SK-N-SH treated with all-trans-retinoic acid at 6 μM for 48 hours (cell line): ENCODE data around the gene UPK3A.

Source experiments
- ARNTL ChIP-seq: fragments of 450-650 bp; formaldehyde crosslinking; IDR thresholded peaks from 2 replicates; pipeline ENCODE4 v1.5.0; 2020; ENCODE audit warnings: low read depth, mild to moderate bottlenecking, moderate library complexity, borderline replicate concordance
- CREB5 ChIP-seq: fragments of 250-450 bp; sonication (Bioruptor Pico); IDR thresholded peaks from 2 replicates; pipeline ENCODE4 v1.5.1; 2020; ENCODE audit warnings: low read depth, mild to moderate bottlenecking, moderate library complexity
- ESRRG ChIP-seq: fragments of 250-450 bp; sonication (Bioruptor Pico); IDR thresholded peaks from 2 replicates; pipeline ENCODE4 v1.6.1; 2021; ENCODE audit warnings: mild to moderate bottlenecking
- SNAI2 ChIP-seq: fragments of 250-450 bp; sonication (Bioruptor Pico); IDR thresholded peaks from 2 replicates; pipeline ENCODE4 v1.5.0; 2020; ENCODE audit warnings: mild to moderate bottlenecking, moderate library complexity
- ZFP3 ChIP-seq: fragments of 250-450 bp; sonication (Bioruptor Pico); IDR thresholded peaks from 2 replicates; pipeline ENCODE4 v1.5.0; 2020; ENCODE audit warnings: mild to moderate bottlenecking, moderate library complexity
- ZFP30 ChIP-seq: fragments of 450-650 bp; formaldehyde crosslinking; IDR thresholded peaks from 2 replicates; pipeline ENCODE4 v1.5.0; 2022; ENCODE audit warnings: mild to moderate bottlenecking, moderate library complexity
- TF ChIP-seq, protein P1 (sequence below): fragments of 250-450 bp; sonication (Bioruptor Pico); IDR thresholded peaks from 2 replicates; pipeline ENCODE4 v1.8.0; 2020; ENCODE audit warnings: mild to moderate bottlenecking, moderate library complexity, borderline replicate concordance
- TF ChIP-seq, protein P2 (sequence below): fragments of 250-450 bp; sonication (Bioruptor Pico); IDR thresholded peaks from 2 replicates; pipeline ENCODE4 v1.5.1; 2021; ENCODE audit warnings: mild to moderate bottlenecking, moderate library complexity

- TF ChIP-seq, protein P1, sequence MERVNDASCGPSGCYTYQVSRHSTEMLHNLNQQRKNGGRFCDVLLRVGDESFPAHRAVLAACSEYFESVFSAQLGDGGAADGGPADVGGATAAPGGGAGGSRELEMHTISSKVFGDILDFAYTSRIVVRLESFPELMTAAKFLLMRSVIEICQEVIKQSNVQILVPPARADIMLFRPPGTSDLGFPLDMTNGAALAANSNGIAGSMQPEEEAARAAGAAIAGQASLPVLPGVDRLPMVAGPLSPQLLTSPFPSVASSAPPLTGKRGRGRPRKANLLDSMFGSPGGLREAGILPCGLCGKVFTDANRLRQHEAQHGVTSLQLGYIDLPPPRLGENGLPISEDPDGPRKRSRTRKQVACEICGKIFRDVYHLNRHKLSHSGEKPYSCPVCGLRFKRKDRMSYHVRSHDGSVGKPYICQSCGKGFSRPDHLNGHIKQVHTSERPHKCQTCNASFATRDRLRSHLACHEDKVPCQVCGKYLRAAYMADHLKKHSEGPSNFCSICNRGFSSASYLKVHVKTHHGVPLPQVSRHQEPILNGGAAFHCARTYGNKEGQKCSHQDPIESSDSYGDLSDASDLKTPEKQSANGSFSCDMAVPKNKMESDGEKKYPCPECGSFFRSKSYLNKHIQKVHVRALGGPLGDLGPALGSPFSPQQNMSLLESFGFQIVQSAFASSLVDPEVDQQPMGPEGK, result no peak
- TF ChIP-seq CREB5 (CRISPR knock-in tag) (no peak), ZFP3 (CRISPR knock-in tag) (no peak), ARNTL (no peak), ESRRG (CRISPR knock-in tag) (no peak), SNAI2 (CRISPR knock-in tag) (no peak), ZFP30 (CRISPR knock-in tag) (no peak)
- TF ChIP-seq, protein P2, sequence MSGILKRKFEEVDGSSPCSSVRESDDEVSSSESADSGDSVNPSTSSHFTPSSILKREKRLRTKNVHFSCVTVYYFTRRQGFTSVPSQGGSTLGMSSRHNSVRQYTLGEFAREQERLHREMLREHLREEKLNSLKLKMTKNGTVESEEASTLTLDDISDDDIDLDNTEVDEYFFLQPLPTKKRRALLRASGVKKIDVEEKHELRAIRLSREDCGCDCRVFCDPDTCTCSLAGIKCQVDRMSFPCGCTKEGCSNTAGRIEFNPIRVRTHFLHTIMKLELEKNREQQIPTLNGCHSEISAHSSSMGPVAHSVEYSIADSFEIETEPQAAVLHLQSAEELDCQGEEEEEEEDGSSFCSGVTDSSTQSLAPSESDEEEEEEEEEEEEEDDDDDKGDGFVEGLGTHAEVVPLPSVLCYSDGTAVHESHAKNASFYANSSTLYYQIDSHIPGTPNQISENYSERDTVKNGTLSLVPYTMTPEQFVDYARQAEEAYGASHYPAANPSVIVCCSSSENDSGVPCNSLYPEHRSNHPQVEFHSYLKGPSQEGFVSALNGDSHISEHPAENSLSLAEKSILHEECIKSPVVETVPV (CRISPR knock-in tag), result no peak
Observed at GRCh38 chr22:45308957-45309421, 24.2 kb downstream of the UPK3A start.
